GM20431 (cell line): ENCODE results near the gene UBASH3B.

Source experiments
- in situ Hi-C: fragments of 300-500 bp; cut with MseI, MboI; formaldehyde crosslinking; loops from one replicate; pipeline ENCODE4 v1.15.0; 2020; ENCODE audit warnings: low sequenced_read_pairs; ENCODE audit not compliant: unreplicated experiment

UBASH3B gene

GRCh38 chr11:122799406-122800105, 144.0 kb downstream of the UBASH3B start:
- in situ Hi-C loops = loop anchor here (10.0 kb wide), 1 partner anchor 55 kb away; no protein-coding TSS in a partner anchor

GRCh38 chr11:122802876-122803275, 147.4 kb downstream of the UBASH3B start:
- in situ Hi-C loops = no loop called here

GRCh38 chr11:122803306-122803705, 147.8 kb downstream of the UBASH3B start:
- in situ Hi-C loops = no loop called here

- in situ Hi-C loops = no loop called here
These were observed 148.2 kb downstream of the UBASH3B start for GRCh38 chr11:122803716-122804115.

- in situ Hi-C loops = no loop called here
These were observed 148.6 kb downstream of the UBASH3B start for GRCh38 chr11:122804161-122804560.

GRCh38 chr11:122804796-122805195, 149.3 kb downstream of the UBASH3B start:
- in situ Hi-C loops = no loop called here

GRCh38 chr11:122807731-122808477, 152.4 kb downstream of the UBASH3B start:
- in situ Hi-C loops = no loop called here

GRCh38 chr11:122808478-122808869, 153.0 kb downstream of the UBASH3B start:
- in situ Hi-C loops = no loop called here

GRCh38 chr11:122809866-122810265, 154.3 kb downstream of the UBASH3B start:
- in situ Hi-C loops = no loop called here

- in situ Hi-C loops = no loop called here
These were observed 156.2 kb downstream of the UBASH3B start for GRCh38 chr11:122811721-122812120.

GRCh38 chr11:122812638-122813037, 157.1 kb downstream of the UBASH3B start:
- in situ Hi-C loops = no loop called here

- in situ Hi-C loops = no loop called here
These were observed 157.8 kb downstream of the UBASH3B start for GRCh38 chr11:122813176-122813893.

GRCh38 chr11:122813894-122814270, 158.4 kb downstream of the UBASH3B start:
- in situ Hi-C loops = no loop called here

- in situ Hi-C loops = no loop called here
These were observed 158.9 kb downstream of the UBASH3B start for GRCh38 chr11:122814401-122814800.

- in situ Hi-C loops = no loop called here
These were observed 160.4 kb downstream of the UBASH3B start for GRCh38 chr11:122815900-122816299.

- in situ Hi-C loops = no loop called here
These were observed 161.4 kb downstream of the UBASH3B start for GRCh38 chr11:122816761-122817520.

- in situ Hi-C loops = no loop called here
These were observed 164.6 kb downstream of the UBASH3B start for GRCh38 chr11:122820158-122820557.

- in situ Hi-C loops = no loop called here
These were observed 165.6 kb downstream of the UBASH3B start for GRCh38 chr11:122821169-122821568.

GRCh38 chr11:122822241-122822640, 166.7 kb downstream of the UBASH3B start:
- in situ Hi-C loops = no loop called here

- in situ Hi-C loops = no loop called here
These were observed 168.0 kb downstream of the UBASH3B start for GRCh38 chr11:122823564-122823963.
